GM23338 (cell line): ENCODE data around the gene OFD1. TPM values are rescaled to one million over a fixed set of nuclear protein-coding genes. Genes with fewer than 3 reads are reported as not detected.

Source experiments
- ATAC-seq: fragments of 200-7000 bp; cut with Tn5 transposase; 3 replicates; pipeline ENCODE4 v1.9.1; 2020
- DNase-seq: peaks from one replicate; pipeline ENCODE4 v3.0.0-alpha.2; 2015; ENCODE audit warnings: low spot score
- H2AFZ ChIP-seq: fragments of 200-600 bp; sonication (generic); 2 replicates; pipeline ENCODE4 v1.8.0; 2016; ENCODE audit warnings: antibody characterized with exemption, mild to moderate bottlenecking, moderate library complexity
- H3F3A ChIP-seq: fragments of 200-600 bp; sonication (generic); replicated peaks from 2 replicates; pipeline ENCODE4 v1.8.0; 2017; ENCODE audit warnings: antibody characterized with exemption, mixed run types, low read depth
- H3K27ac ChIP-seq: fragments of 200-600 bp; sonication (generic); 2 replicates; pipeline ENCODE4 v1.6.1; 2016; ENCODE audit warnings: low read depth
- H3K27me3 ChIP-seq: fragments of 200-600 bp; sonication (generic); 2 replicates; pipeline ENCODE4 v1.8.0; 2016; ENCODE audit warnings: mild to moderate bottlenecking, mixed run types, moderate library complexity; ENCODE audit not compliant: insufficient read depth
- H3K36me3 ChIP-seq: fragments of 200-600 bp; sonication (generic); 2 replicates; pipeline ENCODE4 v1.8.0; 2016; ENCODE audit warnings: mild to moderate bottlenecking; ENCODE audit not compliant: insufficient read depth
- H3K4me1 ChIP-seq: fragments of 200-600 bp; sonication (generic); 2 replicates; pipeline ENCODE4 v1.8.0; 2016; ENCODE audit warnings: mild to moderate bottlenecking, moderate library complexity; ENCODE audit not compliant: insufficient read depth
- H3K4me2 ChIP-seq: fragments of 200-600 bp; sonication (generic); 2 replicates; pipeline ENCODE4 v1.7.1; 2017; ENCODE audit warnings: mixed run types
- H3K4me3 ChIP-seq: fragments of 200-600 bp; sonication (generic); 2 replicates; pipeline ENCODE4 v1.6.1; 2016; ENCODE audit warnings: mixed run types
- H3K79me2 ChIP-seq: fragments of 200-600 bp; sonication (generic); replicated peaks from 2 replicates; pipeline ENCODE4 v1.8.0; 2017; ENCODE audit warnings: mild to moderate bottlenecking; ENCODE audit not compliant: insufficient read depth
- H3K9me2 ChIP-seq: fragments of 200-600 bp; sonication (generic); 2 replicates; pipeline ENCODE4 v1.8.0; 2017; ENCODE audit not compliant: insufficient read depth
- H4K20me1 ChIP-seq: fragments of 200-600 bp; sonication (generic); replicated peaks from 2 replicates; pipeline ENCODE4 v1.8.0; 2017; ENCODE audit warnings: mild to moderate bottlenecking; ENCODE audit not compliant: insufficient read depth
- H3K27ac Mint-ChIP-seq: 2 replicates; pipeline ENCODE4 v1.8.0; 2020; ENCODE audit warnings: inconsistent platforms, mild to moderate bottlenecking, moderate library complexity, mixed read lengths
- H3K27me3 Mint-ChIP-seq: 3 replicates; pipeline ENCODE4 v1.8.0; 2022; ENCODE audit warnings: low read depth, mild to moderate bottlenecking, moderate library complexity, mixed read lengths, inconsistent platforms; ENCODE audit not compliant: insufficient read depth, poor library complexity
- H3K36me3 Mint-ChIP-seq: 3 replicates; pipeline ENCODE4 v1.8.0; 2021; ENCODE audit warnings: low read depth, mild to moderate bottlenecking, inconsistent platforms, moderate library complexity, mixed read lengths
- H3K4me1 Mint-ChIP-seq: 3 replicates; pipeline ENCODE4 v1.8.0; 2020; ENCODE audit warnings: mild to moderate bottlenecking, inconsistent platforms, mixed read lengths
- H3K4me3 Mint-ChIP-seq: 3 replicates; pipeline ENCODE4 v1.8.0; 2021; ENCODE audit warnings: moderate library complexity, mild to moderate bottlenecking, inconsistent platforms, mixed read lengths
- H3K9me3 Mint-ChIP-seq: 3 replicates; pipeline ENCODE4 v1.8.0; 2020; ENCODE audit warnings: moderate library complexity, mild to moderate bottlenecking, inconsistent platforms, mixed read lengths
- CREB1 ChIP-seq: fragments of 250-450 bp; sonication (Bioruptor Pico); IDR thresholded peaks from 2 replicates; pipeline ENCODE4 v1.5.0; 2020; ENCODE audit warnings: low read depth, mild to moderate bottlenecking, moderate library complexity
- EZH2 ChIP-seq: fragments of 200-600 bp; sonication (generic); IDR thresholded peaks from one replicate; pipeline ENCODE4 v1.8.0; 2017; ENCODE audit warnings: antibody characterized with exemption, mild to moderate bottlenecking, low read depth; ENCODE audit not compliant: unreplicated experiment
- EZH2phosphoT487 ChIP-seq: fragments of 200-600 bp; sonication (generic); IDR thresholded peaks from one replicate; pipeline ENCODE4 v1.8.1; 2018; ENCODE audit warnings: antibody characterized with exemption; ENCODE audit not compliant: unreplicated experiment
- JUNB ChIP-seq: IDR thresholded peaks from one replicate; pipeline ENCODE4 v1.6.1; 2016; ENCODE audit warnings: antibody characterized with exemption; ENCODE audit not compliant: unreplicated experiment
- NANOG ChIP-seq: IDR thresholded peaks from 2 replicates; pipeline ENCODE4 v1.6.1; 2016; ENCODE audit warnings: antibody characterized with exemption, borderline replicate concordance
- POLR2AphosphoS5 ChIP-seq: IDR thresholded peaks from 2 replicates; pipeline ENCODE4 v1.6.1; 2016; ENCODE audit warnings: antibody characterized with exemption, low read depth
- REST ChIP-seq: IDR thresholded peaks from one replicate; pipeline ENCODE4 v1.6.1; 2018; ENCODE audit warnings: antibody characterized with exemption; ENCODE audit not compliant: unreplicated experiment
- STAT1 ChIP-seq: IDR thresholded peaks from one replicate; pipeline ENCODE4 v1.6.1; 2016; ENCODE audit warnings: antibody characterized with exemption; ENCODE audit not compliant: unreplicated experiment
- ZNF114 ChIP-seq: fragments of 250-450 bp; sonication (Bioruptor Pico); IDR thresholded peaks from 2 replicates; pipeline ENCODE4 v1.5.0; 2020; ENCODE audit warnings: mild to moderate bottlenecking, moderate library complexity
- ZNF331 ChIP-seq: fragments of 250-450 bp; sonication (Bioruptor Pico); IDR thresholded peaks from 2 replicates; pipeline ENCODE4 v1.5.0; 2020; ENCODE audit warnings: low read depth, mild to moderate bottlenecking, moderate library complexity
- polyA plus RNA-seq: library from polyadenylated mRNA; unstranded; fragments of >200 nt; fragmentation: Nextera tagmentation; extraction: Ambion mirVana; gene quantifications from 2 replicates; pipeline ENCODE4 v1.2.1, GENCODE V29; 2016
- total RNA-seq: library from RNA; depleted of rRNA; stranded (reverse); fragments of >200 nt; shearing (Covaris generic); gene quantifications from 2 replicates; pipeline ENCODE4 v1.2.3, GENCODE V29; 2014
- TF ChIP-seq, protein P1 (sequence below): fragments of 250-450 bp; sonication (Bioruptor Pico); IDR thresholded peaks from 2 replicates; pipeline ENCODE4 v1.5.0; 2020; ENCODE audit warnings: mild to moderate bottlenecking, moderate library complexity
- TF ChIP-seq, protein P2 (sequence below): IDR thresholded peaks from 2 replicates; pipeline ENCODE4 v1.6.1; 2016; ENCODE audit warnings: antibody characterized with exemption
- TF ChIP-seq, protein P3 (sequence below), 2 experiments: fragments of 200-600 bp in 1 of 2; sonication (generic) in 1 of 2; conservative IDR thresholded peaks; 2 replicates each; pipeline versions ENCODE4 v1.5.1 to v1.6.1; 2016 to 2017; ENCODE audit warnings: antibody characterized with exemption in 2 of 2, low read depth in 2 of 2, mild to moderate bottlenecking in 2 of 2, moderate library complexity in 1 of 2

The OFD1 gene
- total and polyA plus RNA-seq, 2 experiments from 2014 or later, result 21.2 to 55.0 TPM

DNA sequence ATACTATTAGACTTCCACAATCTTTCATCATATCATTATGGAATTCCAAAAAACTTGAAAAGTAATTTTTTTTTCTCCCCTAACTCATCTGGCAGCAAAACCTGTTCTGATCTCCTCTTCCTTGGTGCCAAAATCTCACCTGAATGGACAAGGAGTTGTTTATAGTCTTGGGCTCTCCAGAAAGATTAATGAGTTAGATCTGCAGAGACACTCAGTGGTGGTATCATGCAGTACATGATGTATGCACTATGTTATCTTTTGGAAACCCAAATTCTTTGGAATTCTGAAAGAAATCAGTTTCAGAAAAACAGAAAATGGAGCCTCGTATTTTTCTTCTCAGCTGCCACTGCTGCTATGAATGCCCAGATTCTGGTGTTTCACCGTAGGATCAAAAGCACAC is 70.7 kb downstream of the OFD1 start:
- Histone ChIP-seq H3K27ac (no peak overlapping the region), H4K20me1 (no peaks in the 10 kb centered on the region), H2AFZ (no peak overlapping the region), H3K27me3 (no peaks in the 10 kb centered on the region), H3K79me2 (peaks cover 9% of the 10 kb centered on the region), H3K4me3 (no peak overlapping the region), H3F3A (no peaks in the 10 kb centered on the region), H3K4me2 (no peak overlapping the region), H3K9me2 (no peaks in the 10 kb centered on the region), H3K4me1 (peaks cover 31% of the 10 kb centered on the region), H3K36me3 (no peaks in the 10 kb centered on the region)
- H3K27ac Mint-ChIP-seq, result no peak overlapping the region
- no peak for ATAC-seq
- peaks cover 4% of the 10 kb centered on the region for H3K27me3 Mint-ChIP-seq
- H3K4me1 Mint-ChIP-seq, result peaks cover 42% of the 10 kb centered on the region
- TF ChIP-seq NANOG (no peak), POLR2AphosphoS5 (no peak), EZH2phosphoT487 (no peak), STAT1 (no peak), ZNF331 (CRISPR knock-in tag) (no peak), CREB1 (CRISPR knock-in tag) (no peak), REST (no peak), EZH2 (no peak), JUNB (no peak), ZNF114 (CRISPR knock-in tag) (no peak)
- TF ChIP-seq, protein P1, sequence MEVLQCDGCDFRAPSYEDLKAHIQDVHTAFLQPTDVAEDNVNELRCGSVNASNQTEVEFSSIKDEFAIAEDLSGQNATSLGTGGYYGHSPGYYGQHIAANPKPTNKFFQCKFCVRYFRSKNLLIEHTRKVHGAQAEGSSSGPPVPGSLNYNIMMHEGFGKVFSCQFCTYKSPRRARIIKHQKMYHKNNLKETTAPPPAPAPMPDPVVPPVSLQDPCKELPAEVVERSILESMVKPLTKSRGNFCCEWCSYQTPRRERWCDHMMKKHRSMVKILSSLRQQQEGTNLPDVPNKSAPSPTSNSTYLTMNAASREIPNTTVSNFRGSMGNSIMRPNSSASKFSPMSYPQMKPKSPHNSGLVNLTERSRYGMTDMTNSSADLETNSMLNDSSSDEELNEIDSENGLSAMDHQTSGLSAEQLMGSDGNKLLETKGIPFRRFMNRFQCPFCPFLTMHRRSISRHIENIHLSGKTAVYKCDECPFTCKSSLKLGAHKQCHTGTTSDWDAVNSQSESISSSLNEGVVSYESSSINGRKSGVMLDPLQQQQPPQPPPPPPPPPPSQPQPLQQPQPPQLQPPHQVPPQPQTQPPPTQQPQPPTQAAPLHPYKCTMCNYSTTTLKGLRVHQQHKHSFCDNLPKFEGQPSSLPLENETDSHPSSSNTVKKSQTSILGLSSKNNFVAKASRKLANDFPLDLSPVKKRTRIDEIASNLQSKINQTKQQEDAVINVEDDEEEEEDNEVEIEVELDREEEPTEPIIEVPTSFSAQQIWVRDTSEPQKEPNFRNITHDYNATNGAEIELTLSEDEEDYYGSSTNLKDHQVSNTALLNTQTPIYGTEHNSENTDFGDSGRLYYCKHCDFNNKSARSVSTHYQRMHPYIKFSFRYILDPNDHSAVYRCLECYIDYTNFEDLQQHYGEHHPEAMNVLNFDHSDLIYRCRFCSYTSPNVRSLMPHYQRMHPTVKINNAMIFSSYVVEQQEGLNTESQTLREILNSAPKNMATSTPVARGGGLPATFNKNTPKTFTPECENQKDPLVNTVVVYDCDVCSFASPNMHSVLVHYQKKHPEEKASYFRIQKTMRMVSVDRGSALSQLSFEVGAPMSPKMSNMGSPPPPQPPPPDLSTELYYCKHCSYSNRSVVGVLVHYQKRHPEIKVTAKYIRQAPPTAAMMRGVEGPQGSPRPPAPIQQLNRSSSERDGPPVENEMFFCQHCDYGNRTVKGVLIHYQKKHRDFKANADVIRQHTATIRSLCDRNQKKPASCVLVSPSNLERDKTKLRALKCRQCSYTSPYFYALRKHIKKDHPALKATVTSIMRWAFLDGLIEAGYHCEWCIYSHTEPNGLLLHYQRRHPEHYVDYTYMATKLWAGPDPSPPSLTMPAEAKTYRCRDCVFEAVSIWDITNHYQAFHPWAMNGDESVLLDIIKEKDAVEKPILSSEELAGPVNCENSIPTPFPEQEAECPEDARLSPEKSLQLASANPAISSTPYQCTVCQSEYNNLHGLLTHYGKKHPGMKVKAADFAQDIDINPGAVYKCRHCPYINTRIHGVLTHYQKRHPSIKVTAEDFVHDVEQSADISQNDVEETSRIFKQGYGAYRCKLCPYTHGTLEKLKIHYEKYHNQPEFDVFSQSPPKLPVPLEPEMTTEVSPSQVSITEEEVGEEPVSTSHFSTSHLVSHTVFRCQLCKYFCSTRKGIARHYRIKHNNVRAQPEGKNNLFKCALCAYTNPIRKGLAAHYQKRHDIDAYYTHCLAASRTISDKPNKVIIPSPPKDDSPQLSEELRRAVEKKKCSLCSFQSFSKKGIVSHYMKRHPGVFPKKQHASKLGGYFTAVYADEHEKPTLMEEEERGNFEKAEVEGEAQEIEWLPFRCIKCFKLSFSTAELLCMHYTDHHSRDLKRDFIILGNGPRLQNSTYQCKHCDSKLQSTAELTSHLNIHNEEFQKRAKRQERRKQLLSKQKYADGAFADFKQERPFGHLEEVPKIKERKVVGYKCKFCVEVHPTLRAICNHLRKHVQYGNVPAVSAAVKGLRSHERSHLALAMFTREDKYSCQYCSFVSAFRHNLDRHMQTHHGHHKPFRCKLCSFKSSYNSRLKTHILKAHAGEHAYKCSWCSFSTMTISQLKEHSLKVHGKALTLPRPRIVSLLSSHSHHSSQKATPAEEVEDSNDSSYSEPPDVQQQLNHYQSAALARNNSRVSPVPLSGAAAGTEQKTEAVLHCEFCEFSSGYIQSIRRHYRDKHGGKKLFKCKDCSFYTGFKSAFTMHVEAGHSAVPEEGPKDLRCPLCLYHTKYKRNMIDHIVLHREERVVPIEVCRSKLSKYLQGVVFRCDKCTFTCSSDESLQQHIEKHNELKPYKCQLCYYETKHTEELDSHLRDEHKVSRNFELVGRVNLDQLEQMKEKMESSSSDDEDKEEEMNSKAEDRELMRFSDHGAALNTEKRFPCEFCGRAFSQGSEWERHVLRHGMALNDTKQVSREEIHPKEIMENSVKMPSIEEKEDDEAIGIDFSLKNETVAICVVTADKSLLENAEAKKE, result no peak
- TF ChIP-seq, protein P2, sequence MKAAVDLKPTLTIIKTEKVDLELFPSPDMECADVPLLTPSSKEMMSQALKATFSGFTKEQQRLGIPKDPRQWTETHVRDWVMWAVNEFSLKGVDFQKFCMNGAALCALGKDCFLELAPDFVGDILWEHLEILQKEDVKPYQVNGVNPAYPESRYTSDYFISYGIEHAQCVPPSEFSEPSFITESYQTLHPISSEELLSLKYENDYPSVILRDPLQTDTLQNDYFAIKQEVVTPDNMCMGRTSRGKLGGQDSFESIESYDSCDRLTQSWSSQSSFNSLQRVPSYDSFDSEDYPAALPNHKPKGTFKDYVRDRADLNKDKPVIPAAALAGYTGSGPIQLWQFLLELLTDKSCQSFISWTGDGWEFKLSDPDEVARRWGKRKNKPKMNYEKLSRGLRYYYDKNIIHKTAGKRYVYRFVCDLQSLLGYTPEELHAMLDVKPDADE, result no peak
- TF ChIP-seq, protein P3, sequence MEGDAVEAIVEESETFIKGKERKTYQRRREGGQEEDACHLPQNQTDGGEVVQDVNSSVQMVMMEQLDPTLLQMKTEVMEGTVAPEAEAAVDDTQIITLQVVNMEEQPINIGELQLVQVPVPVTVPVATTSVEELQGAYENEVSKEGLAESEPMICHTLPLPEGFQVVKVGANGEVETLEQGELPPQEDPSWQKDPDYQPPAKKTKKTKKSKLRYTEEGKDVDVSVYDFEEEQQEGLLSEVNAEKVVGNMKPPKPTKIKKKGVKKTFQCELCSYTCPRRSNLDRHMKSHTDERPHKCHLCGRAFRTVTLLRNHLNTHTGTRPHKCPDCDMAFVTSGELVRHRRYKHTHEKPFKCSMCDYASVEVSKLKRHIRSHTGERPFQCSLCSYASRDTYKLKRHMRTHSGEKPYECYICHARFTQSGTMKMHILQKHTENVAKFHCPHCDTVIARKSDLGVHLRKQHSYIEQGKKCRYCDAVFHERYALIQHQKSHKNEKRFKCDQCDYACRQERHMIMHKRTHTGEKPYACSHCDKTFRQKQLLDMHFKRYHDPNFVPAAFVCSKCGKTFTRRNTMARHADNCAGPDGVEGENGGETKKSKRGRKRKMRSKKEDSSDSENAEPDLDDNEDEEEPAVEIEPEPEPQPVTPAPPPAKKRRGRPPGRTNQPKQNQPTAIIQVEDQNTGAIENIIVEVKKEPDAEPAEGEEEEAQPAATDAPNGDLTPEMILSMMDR (conservative IDR thresholded peaks at IDR 0.05; ENCODE audit: low read depth in 2 of 2), result no peak
- peaks cover 9% of the 10 kb centered on the region; the same call in 1 of the 3 replicates for H3K36me3 Mint-ChIP-seq
- no peak overlapping the region for H3K4me3 Mint-ChIP-seq
- DNase-seq, result no peak
- no peaks in the 10 kb centered on the region for H3K9me3 Mint-ChIP-seq
